Kidney epithelial cell (primary cell): ENCODE results near the gene JAK1. TPM values are rescaled to one million over a fixed set of nuclear protein-coding genes. Genes with fewer than 3 reads are reported as not detected.

ENCODE experiments used
- DNase-seq: peaks from one replicate; pipeline ENCODE4 v3.0.0-alpha.2; 2010; ENCODE audit warnings: low read depth
- H3K27me3 ChIP-seq: 2 replicates; pipeline ENCODE4 v1.6.0; 2011; ENCODE audit warnings: low read length; ENCODE audit not compliant: control insufficient read depth, insufficient read depth
- H3K36me3 ChIP-seq: 2 replicates; pipeline ENCODE4 v1.5.1; 2011; ENCODE audit warnings: low read length; ENCODE audit not compliant: control insufficient read depth, insufficient read depth
- H3K4me3 ChIP-seq: 2 replicates; pipeline ENCODE4 v1.5.1; 2011; ENCODE audit warnings: low read depth, mild to moderate bottlenecking, control low read depth, low read length
- total RNA-seq: library from RNA; depleted of rRNA; stranded (reverse); fragments of >200 nt; gene quantifications from 2 replicates; pipeline ENCODE4 v1.2.3, GENCODE V29; 2015
- TF ChIP-seq, protein P1 (sequence below): IDR thresholded peaks from 2 replicates; pipeline ENCODE4 v1.5.1; 2011; ENCODE audit warnings: mild to moderate bottlenecking, moderate library complexity, low read length, control low read depth, inconsistent platforms; ENCODE audit not compliant: insufficient read depth, poor library complexity, severe bottlenecking

Gene JAK1
- total RNA-seq, 1 donor from 2014 or later, result 138 TPM

DNA sequence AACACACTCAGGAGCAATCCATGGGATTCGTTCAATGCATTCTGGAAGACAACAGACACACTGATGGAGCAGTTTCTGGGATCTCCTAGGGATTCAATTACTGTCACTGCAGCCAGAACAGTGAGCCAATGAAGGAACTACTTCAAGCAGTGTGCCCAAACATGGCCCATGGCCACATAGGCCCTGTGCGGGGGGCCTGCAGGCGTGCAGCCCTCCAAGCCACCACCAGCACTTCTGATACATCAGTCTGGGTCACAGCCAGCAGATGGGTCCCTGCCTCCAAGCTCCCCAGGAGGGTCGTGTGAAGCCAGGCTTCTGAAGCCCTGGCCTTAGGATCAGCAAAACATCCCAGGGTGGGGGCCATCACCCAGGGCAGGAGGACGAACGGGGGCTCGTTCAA lies 122.2 kb downstream of the JAK1 start:
- Histone ChIP-seq H3K4me3 (no peak overlapping the region), H3K36me3 (peaks cover 5% of the 10 kb centered on the region), H3K27me3 (no peaks in the 10 kb centered on the region)
- TF ChIP-seq, protein P1, sequence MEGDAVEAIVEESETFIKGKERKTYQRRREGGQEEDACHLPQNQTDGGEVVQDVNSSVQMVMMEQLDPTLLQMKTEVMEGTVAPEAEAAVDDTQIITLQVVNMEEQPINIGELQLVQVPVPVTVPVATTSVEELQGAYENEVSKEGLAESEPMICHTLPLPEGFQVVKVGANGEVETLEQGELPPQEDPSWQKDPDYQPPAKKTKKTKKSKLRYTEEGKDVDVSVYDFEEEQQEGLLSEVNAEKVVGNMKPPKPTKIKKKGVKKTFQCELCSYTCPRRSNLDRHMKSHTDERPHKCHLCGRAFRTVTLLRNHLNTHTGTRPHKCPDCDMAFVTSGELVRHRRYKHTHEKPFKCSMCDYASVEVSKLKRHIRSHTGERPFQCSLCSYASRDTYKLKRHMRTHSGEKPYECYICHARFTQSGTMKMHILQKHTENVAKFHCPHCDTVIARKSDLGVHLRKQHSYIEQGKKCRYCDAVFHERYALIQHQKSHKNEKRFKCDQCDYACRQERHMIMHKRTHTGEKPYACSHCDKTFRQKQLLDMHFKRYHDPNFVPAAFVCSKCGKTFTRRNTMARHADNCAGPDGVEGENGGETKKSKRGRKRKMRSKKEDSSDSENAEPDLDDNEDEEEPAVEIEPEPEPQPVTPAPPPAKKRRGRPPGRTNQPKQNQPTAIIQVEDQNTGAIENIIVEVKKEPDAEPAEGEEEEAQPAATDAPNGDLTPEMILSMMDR, result no peak
- DNase-seq, result no peak

- TF ChIP-seq, protein P1, result no peak
- no peak for DNase-seq
- no peak overlapping the region for H3K4me3 ChIP-seq
- H3K27me3 ChIP-seq, result no peaks in the 10 kb centered on the region
- H3K36me3 ChIP-seq, result peaks cover 3% of the 10 kb centered on the region
These were observed 122.7 kb downstream of the JAK1 start for GRCh38 chr1:64843675-64844074.

- H3K36me3 ChIP-seq, result peaks cover under 1% of the 10 kb centered on the region
- H3K4me3 ChIP-seq, result no peak overlapping the region
- H3K27me3 ChIP-seq, result no peaks in the 10 kb centered on the region
- TF ChIP-seq, protein P1, result no peak
- no peak for DNase-seq
These were observed 124.1 kb downstream of the JAK1 start for GRCh38 chr1:64842224-64842623.

- peaks cover 1% of the 10 kb centered on the region for H3K36me3 ChIP-seq
- H3K4me3 ChIP-seq, result no peak overlapping the region
- H3K27me3 ChIP-seq, result no peaks in the 10 kb centered on the region
- no peak for DNase-seq
- TF ChIP-seq, protein P1, result no peak
These were observed 124.9 kb downstream of the JAK1 start for GRCh38 chr1:64841330-64842065.

GRCh38 chr1:64839732-64840405 lies 126.5 kb downstream of the JAK1 start:
- no peaks in the 10 kb centered on the region for H3K27me3 ChIP-seq
- no peak for DNase-seq
- no peak overlapping the region for H3K4me3 ChIP-seq
- H3K36me3 ChIP-seq, result peaks cover 2% of the 10 kb centered on the region
- TF ChIP-seq, protein P1, result no peak
